Activated CD4-positive, CD25-positive, alpha-beta regulatory T cell treated with anti-CD3 and anti-CD28 coated beads, Interleukin-2, amount 50 U/mL, for 24 hours (primary cell): ENCODE results near the gene GLUD2.
"Not testable (repeated sequence)": the region's sequence is repeated elsewhere in the genome, so short reads cannot be mapped to it uniquely, and the experiment has no call there.

ENCODE experiments used
- ATAC-seq, 2 donors: fragments of 150-1000 bp; cut with Tn5 transposase; one replicate each; pipeline ENCODE4 v1.10.0; 2021; ENCODE audit warnings: mild to moderate bottlenecking in 1 of 2, moderate library complexity in 1 of 2

Gene GLUD2

DNA sequence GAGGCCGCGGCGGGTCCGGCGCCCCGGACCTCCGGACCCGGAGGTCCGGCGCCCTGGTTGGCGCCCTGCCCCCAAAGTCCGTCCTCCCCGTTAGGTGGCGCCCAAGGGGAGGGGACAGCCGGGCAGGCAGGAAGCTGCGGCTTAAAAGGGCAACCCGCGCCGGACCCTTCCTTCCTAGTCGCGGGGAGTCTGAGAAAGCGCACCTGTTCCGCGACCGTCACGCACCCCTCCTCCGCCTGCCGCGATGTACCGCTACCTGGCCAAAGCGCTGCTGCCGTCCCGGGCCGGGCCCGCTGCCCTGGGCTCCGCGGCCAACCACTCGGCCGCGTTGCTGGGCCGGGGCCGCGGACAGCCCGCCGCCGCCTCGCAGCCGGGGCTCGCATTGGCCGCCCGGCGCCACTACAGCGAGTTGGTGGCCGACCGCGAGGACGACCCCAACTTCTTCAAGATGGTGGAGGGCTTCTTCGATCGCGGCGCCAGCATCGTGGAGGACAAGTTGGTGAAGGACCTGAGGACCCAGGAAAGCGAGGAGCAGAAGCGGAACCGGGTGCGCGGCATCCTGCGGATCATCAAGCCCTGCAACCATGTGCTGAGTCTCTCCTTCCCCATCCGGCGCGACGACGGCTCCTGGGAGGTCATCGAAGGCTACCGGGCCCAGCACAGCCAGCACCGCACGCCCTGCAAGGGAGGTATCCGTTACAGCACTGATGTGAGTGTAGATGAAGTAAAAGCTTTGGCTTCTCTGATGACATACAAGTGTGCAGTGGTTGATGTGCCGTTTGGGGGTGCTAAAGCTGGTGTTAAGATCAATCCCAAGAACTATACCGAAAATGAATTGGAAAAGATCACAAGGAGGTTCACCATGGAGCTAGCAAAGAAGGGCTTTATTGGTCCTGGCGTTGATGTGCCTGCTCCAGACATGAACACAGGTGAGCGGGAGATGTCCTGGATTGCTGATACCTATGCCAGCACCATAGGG lies at the start of gene GLUD2:
TSS of gene GLUD2 (plus strand) at position 170 of the 979 bp plus-strand sequence. CDS start at position 245, 75 bp downstream.
- not testable (repeated sequence) for ATAC-seq

GRCh38 chrX:120999413-120999812 lies 48.0 kb upstream of the GLUD2 start:
- no peak for ATAC-seq

GRCh38 chrX:121000589-121000988 lies 46.8 kb upstream of the GLUD2 start:
- no peak for ATAC-seq

- ATAC-seq: no peak
Observed at GRCh38 chrX:121008920-121009319, 38.5 kb upstream of the GLUD2 start.

GRCh38 chrX:121009764-121010163 lies 37.6 kb upstream of the GLUD2 start:
- no peak for ATAC-seq

DNA sequence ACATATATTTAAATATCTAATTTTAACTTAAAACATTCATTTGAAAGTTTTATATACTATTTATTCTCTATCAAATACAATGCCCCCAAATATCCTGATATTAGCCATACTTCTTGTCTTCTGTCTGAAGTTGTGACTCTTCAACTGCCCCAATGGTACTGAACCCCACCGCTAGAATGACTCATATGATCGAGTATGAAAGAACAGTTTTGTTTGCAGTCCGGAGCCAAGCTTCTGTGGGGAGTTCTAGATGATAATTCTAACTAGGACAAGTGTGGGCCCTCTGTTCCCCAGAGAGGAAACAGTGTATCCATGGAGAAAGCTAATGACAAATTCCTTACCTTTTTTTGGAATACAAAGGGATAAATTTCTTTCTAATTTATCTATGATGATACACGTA lies 37.2 kb upstream of the GLUD2 start:
- ATAC-seq: no peak

GRCh38 chrX:121011254-121011653 lies 36.2 kb upstream of the GLUD2 start:
- ATAC-seq: no peak

GRCh38 chrX:121013897-121014455 lies 33.4 kb upstream of the GLUD2 start:
- ATAC-seq: no peak

GRCh38 chrX:121014826-121015225 lies 32.6 kb upstream of the GLUD2 start:
- no peak for ATAC-seq

- no peak for ATAC-seq
Observed at GRCh38 chrX:121028419-121028818, 19.0 kb upstream of the GLUD2 start.

DNA sequence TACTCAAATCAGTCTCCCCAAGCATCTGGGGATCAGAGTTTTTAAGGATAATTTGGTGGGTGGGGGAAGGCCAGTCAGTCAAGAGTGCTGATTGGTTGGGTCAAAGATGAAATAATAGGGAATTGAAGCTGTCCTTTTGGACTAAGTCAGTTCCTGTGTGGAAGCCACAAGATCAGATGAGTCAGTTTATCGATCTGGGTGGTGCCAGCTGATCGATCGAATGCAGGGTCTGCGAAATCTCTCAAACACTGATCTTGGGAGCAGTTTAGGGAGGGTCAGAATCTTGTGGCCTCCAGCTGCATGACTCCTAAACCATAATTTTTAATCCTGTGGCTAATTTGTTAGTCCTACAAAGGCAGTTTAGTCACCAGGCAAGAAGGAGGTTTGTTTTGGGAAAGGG lies 17.3 kb upstream of the GLUD2 start:
- no peak for ATAC-seq

- no peak for ATAC-seq
Observed at GRCh38 chrX:121032531-121032930, 14.9 kb upstream of the GLUD2 start.

DNA sequence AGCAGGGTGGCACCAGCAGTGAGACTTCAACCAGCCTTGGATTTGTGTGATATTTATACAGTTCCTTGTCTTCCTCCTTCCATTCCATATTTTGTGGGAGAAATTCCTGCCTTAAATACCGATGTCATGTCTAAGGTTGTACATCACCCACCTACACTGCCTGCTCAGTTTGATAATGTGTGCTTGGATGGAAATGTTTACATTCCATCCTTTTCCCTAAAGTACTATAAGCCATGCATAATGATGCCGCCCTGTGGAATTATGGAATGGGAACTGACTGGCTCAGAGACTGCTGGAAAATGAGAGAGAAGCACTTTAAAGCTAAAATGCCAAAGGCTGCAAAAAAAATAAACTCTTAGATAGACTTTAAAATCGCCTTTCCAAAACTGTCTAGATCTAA lies 11.3 kb upstream of the GLUD2 start:
- ATAC-seq: no peak

GRCh38 chrX:121036951-121037350 lies 10.5 kb upstream of the GLUD2 start:
- ATAC-seq: no peak

- no peak for ATAC-seq
Observed at GRCh38 chrX:121050781-121051180, 3.4 kb downstream of the GLUD2 start.

DNA sequence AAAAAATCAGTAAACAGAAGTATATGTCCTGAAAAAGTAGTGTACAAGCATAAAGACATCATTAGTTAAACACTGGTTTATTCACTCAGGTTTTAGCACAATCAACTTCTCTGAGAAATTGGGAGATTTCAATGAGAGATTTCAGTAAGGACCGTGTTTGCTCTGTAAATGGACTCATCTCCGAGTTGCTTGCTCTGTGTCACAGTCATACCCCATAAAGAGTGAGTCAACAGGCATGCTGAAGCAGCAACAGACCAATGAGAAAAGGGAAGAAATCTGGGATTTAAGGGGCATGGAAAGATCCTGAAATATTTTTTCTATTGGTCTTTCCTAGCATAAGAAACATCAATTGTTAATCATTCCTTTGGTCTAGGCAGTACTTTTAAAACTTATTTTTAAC lies 4.7 kb downstream of the GLUD2 start:
- ATAC-seq: no peak

GRCh38 chrX:121062289-121062688 lies 14.9 kb downstream of the GLUD2 start:
- ATAC-seq: no peak

- no peak for ATAC-seq
Observed at GRCh38 chrX:121064579-121064978, 17.2 kb downstream of the GLUD2 start.

DNA sequence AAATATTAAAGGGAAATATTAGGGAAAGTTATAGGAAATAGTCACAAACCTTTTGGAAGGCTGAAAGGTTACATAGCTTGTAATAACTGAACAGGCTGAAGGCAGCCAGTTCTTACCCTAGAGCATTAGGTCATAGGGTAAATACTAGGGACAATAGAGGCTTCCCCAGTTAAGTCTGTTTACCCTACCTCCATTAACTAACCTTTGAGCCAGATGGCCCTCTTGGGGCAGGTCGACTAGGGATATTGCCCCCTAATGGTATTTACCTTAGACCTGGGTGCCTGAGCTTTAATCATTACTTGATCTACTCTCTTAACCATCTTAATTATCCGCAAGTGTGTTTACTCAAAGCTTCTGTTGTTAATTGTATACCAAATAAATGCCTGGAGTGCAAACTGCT lies 36.8 kb downstream of the GLUD2 start:
- not testable (repeated sequence) for ATAC-seq

- ATAC-seq: no peak
Observed at GRCh38 chrX:121084903-121085611, 37.6 kb downstream of the GLUD2 start.

- ATAC-seq: no peak
Observed at GRCh38 chrX:121085612-121086010, 38.2 kb downstream of the GLUD2 start.

- no peak for ATAC-seq
Observed at GRCh38 chrX:121093011-121093410, 45.6 kb downstream of the GLUD2 start.
